ENCODE measurements around the gene CD69.

The CD69 gene

GRCh38 chr12:9779209-9779608 is 18.5 kb upstream of the CD69 start:
- no peak for DNase-seq

DNA sequence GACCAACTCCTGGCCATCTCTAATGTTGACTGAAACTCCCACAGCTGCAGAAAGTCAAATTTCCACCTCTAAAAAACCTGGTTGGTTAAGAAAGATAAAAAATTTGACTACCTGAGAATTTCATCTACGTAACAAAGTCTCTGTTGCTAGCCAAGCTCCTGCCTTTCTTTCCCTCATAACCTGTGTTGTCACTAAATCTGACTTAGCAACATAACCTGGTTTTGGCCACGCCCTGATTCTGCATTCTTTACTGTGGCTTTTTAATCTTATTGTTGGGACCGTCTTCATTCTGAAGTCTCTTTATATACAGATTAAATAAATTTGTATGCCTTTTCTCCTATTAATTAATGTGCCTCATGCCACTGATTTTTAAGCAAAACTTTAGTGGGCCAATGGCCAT is 16.1 kb upstream of the CD69 start:
- DNase-seq, result no peak

DNA sequence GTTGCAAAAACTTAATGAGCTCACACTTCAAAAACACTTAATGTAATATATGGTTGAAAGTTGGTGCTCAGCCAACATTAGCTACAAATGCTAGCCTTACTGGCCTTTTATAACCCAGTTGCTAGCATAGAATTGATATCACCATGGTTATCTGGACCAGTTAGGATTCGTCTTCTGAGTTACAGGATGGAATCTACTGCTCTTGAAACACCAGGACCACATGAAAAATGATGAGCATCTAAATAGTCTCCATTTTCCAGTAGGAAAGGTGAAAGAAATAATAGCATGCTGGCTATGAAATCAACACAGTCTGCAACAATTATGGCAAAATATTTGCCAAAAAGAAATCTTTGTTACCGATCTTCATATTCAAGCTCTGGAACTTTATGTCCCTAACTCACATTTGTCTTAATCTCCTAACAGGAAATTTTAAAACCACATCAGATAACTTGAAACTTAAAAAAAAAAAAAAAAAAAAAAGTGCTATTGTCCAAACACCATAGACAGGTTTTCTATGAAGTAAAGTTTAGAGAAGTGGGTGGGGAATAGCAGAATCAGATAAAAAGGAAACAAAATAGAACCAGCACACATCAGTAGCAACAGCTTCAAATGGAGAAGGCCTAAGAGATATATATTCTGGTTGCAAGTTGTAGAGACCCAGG is 12.6 kb upstream of the CD69 start:
- DNase-seq, result no peak

- no peak for DNase-seq
These were observed 2.3 kb upstream of the CD69 start for GRCh38 chr12:9763025-9763424.

DNA sequence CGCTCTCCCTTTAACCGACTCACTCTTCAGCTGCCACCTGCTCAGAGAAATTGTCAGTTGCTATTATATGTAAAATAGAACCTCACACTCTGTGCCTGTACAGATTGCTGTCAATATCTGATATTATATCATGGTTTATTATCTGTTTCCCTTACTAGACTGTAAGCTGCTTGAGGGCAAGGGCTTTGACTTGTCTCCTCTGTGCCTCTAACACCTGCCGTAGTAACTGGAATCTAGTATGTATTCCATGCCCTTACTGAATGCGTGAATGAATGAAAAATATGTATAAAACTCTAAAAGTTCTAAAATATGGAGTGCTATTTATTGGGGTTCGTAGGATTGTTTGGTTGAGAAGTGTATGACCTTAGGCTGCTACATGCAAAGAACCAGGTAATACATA is 1.7 kb upstream of the CD69 start:
- no peak for DNase-seq

DNA sequence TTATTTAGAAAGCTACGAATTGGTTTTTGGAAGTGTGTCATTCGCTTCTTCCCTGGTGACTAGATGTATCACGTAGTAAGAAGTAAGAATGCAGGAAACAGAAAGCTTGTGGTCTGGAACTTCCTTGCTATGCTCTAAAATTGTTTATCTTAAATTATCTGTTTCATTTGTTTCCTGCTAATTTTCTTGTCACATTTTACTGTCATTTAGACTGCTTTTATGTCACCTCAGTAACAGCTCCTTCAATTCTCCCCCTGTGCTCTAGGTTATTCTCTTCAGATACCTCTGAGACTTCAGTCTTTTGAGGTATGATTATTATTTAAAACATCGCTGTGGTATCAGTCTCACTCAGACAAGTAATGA is 699 bp upstream of the CD69 start:
- no peak for DNase-seq

- DNase-seq, result no peak
These were observed 581 bp downstream of the CD69 start for GRCh38 chr12:9760120-9760519.

- no peak for DNase-seq
These were observed 1.0 kb downstream of the CD69 start for GRCh38 chr12:9759694-9760093.

GRCh38 chr12:9758119-9758518 is 2.6 kb downstream of the CD69 start:
- DNase-seq, result no peak

GRCh38 chr12:9757433-9758025 is 3.2 kb downstream of the CD69 start:
- DNase-seq, result no peak

- DNase-seq, result peak; percentile 21
These were observed 4.0 kb downstream of the CD69 start for GRCh38 chr12:9756706-9757105.

GRCh38 chr12:9756170-9756569 is 4.5 kb downstream of the CD69 start:
- no peak for DNase-seq

- DNase-seq, result no peak
These were observed 5.1 kb downstream of the CD69 start for GRCh38 chr12:9755567-9755966.

- no peak for DNase-seq
These were observed 5.7 kb downstream of the CD69 start for GRCh38 chr12:9755035-9755434.

DNA sequence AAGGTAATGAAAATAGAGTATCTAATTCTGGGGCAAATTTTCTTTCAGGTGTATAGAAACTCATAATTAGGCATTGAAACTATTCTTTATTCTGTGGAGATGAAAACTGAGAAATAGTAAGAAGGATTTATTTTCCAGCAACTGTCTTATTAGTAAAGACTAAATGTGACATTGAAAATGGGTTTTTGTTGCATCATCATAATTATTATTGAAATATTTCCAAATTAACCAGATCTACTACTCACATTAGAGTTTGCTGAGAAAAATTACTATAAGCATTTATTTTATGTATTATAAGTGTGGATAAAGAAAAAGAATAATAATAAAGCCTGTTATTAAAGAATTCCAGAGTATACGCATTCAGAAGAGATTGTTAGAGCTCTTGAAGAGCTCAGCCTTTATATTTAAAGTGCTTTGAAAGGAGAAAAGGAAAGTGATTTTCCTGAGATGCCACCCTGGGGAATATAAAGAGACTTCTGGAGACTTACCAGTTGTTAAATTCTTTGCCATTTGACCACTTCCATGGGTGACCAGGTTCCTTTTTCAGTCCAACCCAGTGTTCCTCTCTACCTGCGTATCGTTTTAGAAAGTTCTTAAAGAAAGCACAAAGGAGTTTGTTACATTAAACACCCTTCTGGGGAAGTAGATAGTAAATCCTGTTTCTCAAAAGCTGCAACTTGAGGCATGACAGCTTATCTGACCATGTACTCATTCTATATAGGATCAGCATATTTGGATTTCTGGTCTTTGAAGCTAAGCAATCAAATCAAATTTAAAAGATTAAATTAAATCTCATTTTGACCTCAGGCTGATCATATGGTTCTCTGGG is 6.4 kb downstream of the CD69 start:
- DNase-seq, result no peak

DNA sequence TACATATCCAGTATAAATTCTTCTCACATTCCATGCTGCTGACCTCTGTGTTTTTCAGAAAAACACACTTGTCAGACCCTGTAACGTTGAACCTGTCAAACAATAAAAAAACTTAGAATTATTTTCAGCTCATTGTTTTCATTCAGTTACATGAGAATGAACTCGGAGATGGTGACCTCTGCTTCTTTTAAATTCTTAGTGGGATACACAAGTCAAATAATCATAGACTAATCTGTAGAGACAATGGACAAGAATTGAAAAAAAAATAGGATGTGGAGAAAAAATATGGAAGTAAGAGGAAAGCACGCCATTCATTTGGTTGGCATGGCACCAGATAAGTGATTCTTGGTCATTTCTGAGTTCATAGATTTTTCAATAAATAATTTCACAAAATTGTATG is 7.2 kb downstream of the CD69 start:
- DNase-seq, result no peak

- DNase-seq, result no peak
These were observed 7.6 kb downstream of the CD69 start for GRCh38 chr12:9753073-9753472.

DNA sequence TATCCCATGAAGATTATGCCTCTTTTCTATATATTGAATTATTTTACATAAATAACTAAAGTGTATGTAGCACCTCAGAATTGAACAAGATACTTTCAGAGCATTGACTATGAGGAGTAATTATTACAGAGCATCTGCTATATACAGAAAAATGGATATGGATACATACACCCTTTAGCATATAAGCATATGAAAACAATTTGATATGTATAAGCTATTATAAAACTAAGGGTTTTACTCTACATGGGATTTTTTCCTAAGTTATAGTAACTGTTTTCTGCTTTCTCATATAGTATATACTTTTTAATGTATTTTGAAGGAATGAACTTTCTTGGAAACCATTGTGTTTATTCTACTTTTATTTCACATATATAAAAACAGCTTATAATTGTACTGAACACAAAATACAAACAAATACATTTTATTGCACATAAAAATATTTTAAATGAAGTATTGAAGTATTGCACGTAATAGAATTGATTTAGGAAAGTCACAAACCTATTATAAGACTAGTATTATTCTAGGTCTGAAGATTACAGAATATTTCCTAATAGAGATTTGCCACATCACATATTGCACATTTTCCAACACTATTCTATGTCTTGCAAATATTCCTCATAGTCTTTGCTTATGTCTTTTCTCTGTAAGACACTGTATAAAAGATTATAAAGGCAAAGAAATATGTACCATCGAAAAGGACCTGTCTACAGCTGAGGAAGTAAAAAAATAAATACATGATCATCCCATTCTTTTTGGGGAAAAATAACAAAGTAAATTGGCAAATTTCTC is 8.4 kb downstream of the CD69 start:
- no peak for DNase-seq

GRCh38 chr12:9751204-9752144 is 9.2 kb downstream of the CD69 start:
- DNase-seq, result peak; percentile 47

GRCh38 chr12:9750276-9751203 is 10.2 kb downstream of the CD69 start:
- DNase-seq, result peak; percentile 48

- DNase-seq, result no peak
These were observed 11.1 kb downstream of the CD69 start for GRCh38 chr12:9749640-9750039.
